Aorta (tissue), 5 donors: ENCODE data around the gene TNRC6A. TPM values are rescaled to one million over a fixed set of nuclear protein-coding genes. Genes with fewer than 3 reads are reported as not detected.

Source experiments
- ATAC-seq: fragments of 200-7000 bp; cut with Tn5 transposase; one replicate; pipeline ENCODE4 v1.9.1; 2022; ENCODE audit warnings: moderate library complexity; ENCODE audit not compliant: low FRiP score
- DNase-seq, 2 donors: peaks; one replicate each; pipeline ENCODE4 v3.0.0-alpha.2; 2020
- H3K27ac ChIP-seq, 2 donors: one replicate each; pipeline ENCODE4 v1.5.1; 2013; ENCODE audit warnings: low read length in 2 of 2, mild to moderate bottlenecking in 2 of 2, moderate library complexity in 2 of 2, control low read depth in 1 of 2, inconsistent platforms in 1 of 2, low read depth in 1 of 2
- H3K27me3 ChIP-seq, 2 donors: one replicate each; pipeline ENCODE4 v1.6.1; 2013; ENCODE audit warnings: control low read depth in 1 of 2, low read length in 1 of 2, mild to moderate bottlenecking in 1 of 2, moderate library complexity in 1 of 2; ENCODE audit not compliant: insufficient read depth in 2 of 2, control insufficient read depth in 1 of 2
- H3K36me3 ChIP-seq, 2 donors: one replicate each; pipeline ENCODE4 v1.6.1; 2013; ENCODE audit warnings: control low read depth in 1 of 2, low read length in 1 of 2, mild to moderate bottlenecking in 1 of 2; ENCODE audit not compliant: insufficient read depth in 2 of 2, control insufficient read depth in 1 of 2
- H3K4me1 ChIP-seq, 2 donors: one replicate each; pipeline ENCODE4 v1.6.1; 2013; ENCODE audit warnings: low read length in 2 of 2, control low read depth in 1 of 2, mild to moderate bottlenecking in 1 of 2, moderate library complexity in 1 of 2; ENCODE audit not compliant: insufficient read depth in 2 of 2, control insufficient read depth in 1 of 2
- H3K4me3 ChIP-seq, 2 donors: one replicate each; pipeline ENCODE4 v1.5.1; 2013; ENCODE audit warnings: low read length in 2 of 2, control low read depth in 1 of 2, mild to moderate bottlenecking in 1 of 2
- H3K9me3 ChIP-seq: one replicate; pipeline ENCODE4 v1.6.1; 2013; ENCODE audit warnings: mild to moderate bottlenecking, low read length; ENCODE audit not compliant: control insufficient read depth
- WGBS, 2 donors: extraction: QIAGEN DNeasy Blood & Tissue Kit; methylation state at CpG; one replicate each; pipeline ENCODE4 v1.1.7; 2013; 5-methylcytosine and 5-hydroxymethylcytosine counted together
- intact Hi-C, 2 donors: fragments of 100-400 bp; cut with DNase I; formaldehyde crosslinking; loops; one replicate each; pipeline versions ENCODE4 v1.14.2 to v1.15.0; 2022
- polyA plus RNA-seq, 2 donors: library from polyadenylated mRNA; stranded (reverse); fragments of 200-250 nt; gene quantifications; one replicate each; pipeline ENCODE4 v1.2.3, GENCODE V29; 2013
- total RNA-seq, 2 donors: library from RNA; stranded (reverse); fragmentation: NEBNext Ultra II Directional; extraction: Animal tissue kit (Norgen Biotek cat#: 25700); gene quantifications; one replicate each; pipeline ENCODE4 v1.2.1, GENCODE V29; 2021
- donor health status: healthy with polysubstance abuse.
- donor health status: Bipolar disorder and iron deficiency.
- donor health status: DM: no; HTN: no; CAD: no.
- donor health status: DM: no; HTN: no; CAD: no.
- donor health status: DM: yes; HTN: yes; CAD: no.

TNRC6A gene
- total and polyA plus RNA-seq, 4 donors = 8.8 to 98.3 (median 52.3) TPM

DNA sequence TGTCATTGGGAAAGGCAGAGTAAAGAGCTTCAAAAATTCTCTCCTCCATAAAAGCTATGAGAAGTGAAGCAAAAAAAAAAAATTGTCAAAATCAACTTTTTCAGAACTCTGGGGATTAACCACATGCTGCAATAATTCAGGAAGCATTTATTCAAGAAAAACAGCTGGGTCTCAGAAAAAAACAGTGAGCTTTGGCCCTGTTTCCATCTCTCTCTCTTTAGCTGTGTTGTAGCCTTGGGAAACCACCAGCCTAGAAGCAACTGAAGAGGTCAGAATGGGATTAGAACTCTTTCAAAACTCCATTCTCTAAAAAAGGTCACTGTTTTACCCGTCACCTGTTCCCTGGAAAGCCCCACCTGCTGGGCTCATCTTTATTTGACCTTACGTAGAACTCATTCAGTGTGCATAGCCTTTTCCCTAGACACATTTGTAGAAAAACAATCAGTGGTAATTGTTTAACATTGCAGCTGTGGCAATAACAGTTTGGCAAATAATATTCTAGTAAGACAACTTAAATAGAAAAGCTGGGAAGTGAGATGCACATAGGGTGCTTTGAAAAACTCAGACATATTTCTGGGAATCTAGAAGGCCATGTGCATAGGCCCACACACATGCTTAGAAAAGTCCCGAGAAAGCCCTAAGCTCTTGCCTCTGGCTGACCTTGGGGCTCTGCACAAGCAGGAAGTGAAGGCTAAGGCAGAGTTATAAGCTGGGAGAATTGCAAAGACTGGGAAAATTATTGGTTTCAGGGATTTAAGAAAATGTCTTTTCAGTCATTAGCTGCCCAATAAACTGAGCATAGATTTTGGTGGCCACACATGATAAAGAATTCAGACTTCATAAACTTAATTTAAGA, 134.4 kb downstream of the TNRC6A start:
- 79 to 82% methylated on average over 3 of the region's 3 CpGs for WGBS, 2 donors
- no peak for DNase-seq
- intact Hi-C loops = no loop called here
- Histone ChIP-seq H3K36me3 (no peaks in the 10 kb centered on the region), H3K4me1 (no peaks in the 10 kb centered on the region), H3K27me3 (no peaks in the 10 kb centered on the region), H3K4me3 (no peak overlapping the region), H3K27ac (no peak overlapping the region), H3K9me3 (peaks cover 5% of the 10 kb centered on the region)
- ATAC-seq = no peak

DNA sequence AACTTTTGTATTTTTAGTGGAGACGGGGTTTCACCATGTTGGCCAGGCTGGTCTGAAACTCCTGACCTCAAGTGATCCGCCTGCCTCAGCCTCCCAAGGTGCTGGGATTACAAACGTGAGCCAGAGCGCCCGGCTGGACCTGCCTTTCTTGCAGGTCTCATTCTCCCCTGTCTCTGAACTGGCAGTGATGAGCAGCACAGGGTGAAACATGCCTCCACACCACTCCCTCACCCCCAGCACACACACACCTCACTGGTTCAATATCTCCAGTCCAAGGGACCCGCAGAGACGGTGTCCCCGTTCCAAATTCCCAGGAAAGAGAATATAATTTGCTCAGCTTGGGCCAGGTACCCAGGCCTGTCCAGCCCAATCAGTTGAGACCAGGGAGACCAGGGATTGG, 139.6 kb downstream of the TNRC6A start:
- ATAC-seq (no peak), DNase-seq (no peak)
- no peaks in the 10 kb centered on the region for H3K27me3 ChIP-seq
- no peak overlapping the region for H3K4me3 ChIP-seq
- H3K4me1 ChIP-seq = no peaks in the 10 kb centered on the region
- intact Hi-C loops = no loop called here
- WGBS, 2 donors = 80 to 82% methylated on average over 8 of the region's 8 CpGs
- H3K27ac ChIP-seq = no peak overlapping the region
- H3K9me3 ChIP-seq = peaks cover 3% of the 10 kb centered on the region
- no peaks in the 10 kb centered on the region for H3K36me3 ChIP-seq

DNA sequence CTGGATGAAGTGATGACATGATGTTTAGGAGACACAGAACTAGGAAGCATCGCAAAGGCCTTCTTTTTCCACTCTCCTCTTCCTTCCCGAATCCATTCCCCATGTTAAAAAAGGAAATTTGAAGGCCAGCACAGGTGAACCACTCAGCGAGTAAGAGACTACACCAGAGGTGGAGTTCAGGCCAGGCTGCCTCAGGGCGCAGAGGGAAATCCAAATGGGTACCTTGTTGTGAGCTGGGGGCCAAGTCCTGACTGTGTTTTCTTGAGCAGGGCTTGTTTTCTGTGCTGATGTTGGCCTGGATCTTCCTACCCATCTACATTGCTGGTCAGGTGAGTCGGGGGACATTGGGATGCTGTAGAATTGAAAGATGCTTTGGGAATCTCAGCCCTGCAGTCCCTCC, 142.4 kb downstream of the TNRC6A start:
- no peaks in the 10 kb centered on the region for H3K9me3 ChIP-seq
- no peaks in the 10 kb centered on the region for H3K36me3 ChIP-seq
- ATAC-seq = no peak
- intact Hi-C loops = no loop called here
- WGBS, 2 donors = 93 to 94% methylated on average over 5 of the region's 5 CpGs
- no peak overlapping the region for H3K4me3 ChIP-seq
- DNase-seq = no peak
- no peak overlapping the region for H3K27ac ChIP-seq
- no peaks in the 10 kb centered on the region for H3K27me3 ChIP-seq
- no peaks in the 10 kb centered on the region for H3K4me1 ChIP-seq

DNA sequence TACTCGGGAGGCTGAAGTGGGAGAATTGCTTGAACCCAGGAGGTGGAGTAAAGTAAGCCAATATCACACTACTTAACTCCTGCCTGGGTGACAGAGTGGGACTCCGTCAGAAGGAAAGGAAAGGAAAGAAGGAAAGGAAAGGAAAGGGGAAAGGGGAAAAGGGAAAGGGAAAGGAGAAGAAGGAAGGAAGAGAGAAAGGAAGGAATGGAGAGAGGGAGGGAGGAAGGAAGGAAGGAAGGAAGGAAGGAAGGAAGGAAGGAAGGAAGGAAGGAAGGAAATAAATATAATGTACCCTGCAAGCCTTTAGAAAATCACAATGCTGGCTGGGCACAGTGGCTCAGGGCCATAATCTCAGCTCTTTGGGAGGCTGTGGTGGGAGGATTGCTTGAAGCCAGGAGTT, 143.6 kb downstream of the TNRC6A start:
- DNase-seq (no peak), ATAC-seq (no peak)
- H3K9me3 ChIP-seq = no peaks in the 10 kb centered on the region
- no peak overlapping the region for H3K27ac ChIP-seq
- H3K36me3 ChIP-seq = no peaks in the 10 kb centered on the region
- no peaks in the 10 kb centered on the region for H3K27me3 ChIP-seq
- no peak overlapping the region for H3K4me3 ChIP-seq
- no peaks in the 10 kb centered on the region for H3K4me1 ChIP-seq
- intact Hi-C loops = no loop called here
- WGBS, 2 donors = 63 to 80% methylated on average over 2 of the region's 2 CpGs

DNA sequence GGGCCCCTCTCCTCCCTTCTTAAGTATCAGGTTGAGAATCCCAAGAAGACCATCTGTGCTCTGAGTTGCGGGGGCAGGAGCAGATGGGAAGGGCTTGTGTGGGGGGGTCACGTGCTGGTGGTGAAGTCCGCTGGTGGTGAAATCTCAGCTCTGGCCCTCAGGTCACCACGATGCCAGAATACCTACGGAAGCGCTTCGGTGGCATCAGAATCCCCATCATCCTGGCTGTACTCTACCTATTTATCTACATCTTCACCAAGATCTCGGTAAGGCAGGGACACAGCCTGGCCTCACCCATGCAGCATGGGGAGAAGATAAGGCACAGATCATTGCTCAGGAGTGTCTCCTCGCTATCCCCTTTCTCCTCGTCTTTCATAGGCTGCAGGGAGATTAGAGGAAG, 146.0 kb downstream of the TNRC6A start:
- no peak for DNase-seq
- no peaks in the 10 kb centered on the region for H3K4me1 ChIP-seq
- H3K9me3 ChIP-seq = no peaks in the 10 kb centered on the region
- H3K27me3 ChIP-seq = no peaks in the 10 kb centered on the region
- intact Hi-C loops = no loop called here
- H3K27ac ChIP-seq = no peak overlapping the region
- no peak for ATAC-seq
- H3K4me3 ChIP-seq = no peak overlapping the region
- 86 to 88% methylated on average over 10 of the region's 10 CpGs for WGBS, 2 donors
- no peaks in the 10 kb centered on the region for H3K36me3 ChIP-seq

Other genes with a start within 250 kb of the TNRC6A start
- gene RBBP6, start 190.1 kb upstream of the TNRC6A start, total RNA-seq = 10 to 100 TPM; 62.9 to 65.8 TPM
- gene RBBP6, start 190.1 kb upstream of the TNRC6A start, polyA plus RNA-seq = 10 to 100 TPM; 11.9 to 45.2 TPM
- gene SLC5A11, start 116.3 kb downstream of the TNRC6A start, total RNA-seq = not detected
- gene SLC5A11, start 116.3 kb downstream of the TNRC6A start, polyA plus RNA-seq = 1 to 10 TPM in 1 of 2 donors, under 1 TPM in 1; 0.08 to 1.0 TPM